WI38 (cell line): ENCODE data around the gene FRMD4B.

Source experiments
- H3K4me3 ChIP-seq: 2 replicates; pipeline ENCODE4 v1.5.1; 2011; ENCODE audit warnings: low read depth, mild to moderate bottlenecking, control low read depth, low read length
- TF ChIP-seq, protein P1 (sequence below): IDR thresholded peaks from 2 replicates; pipeline ENCODE4 v1.5.1; 2012; ENCODE audit warnings: low read depth, mild to moderate bottlenecking, control low read depth, low read length

FRMD4B gene

DNA sequence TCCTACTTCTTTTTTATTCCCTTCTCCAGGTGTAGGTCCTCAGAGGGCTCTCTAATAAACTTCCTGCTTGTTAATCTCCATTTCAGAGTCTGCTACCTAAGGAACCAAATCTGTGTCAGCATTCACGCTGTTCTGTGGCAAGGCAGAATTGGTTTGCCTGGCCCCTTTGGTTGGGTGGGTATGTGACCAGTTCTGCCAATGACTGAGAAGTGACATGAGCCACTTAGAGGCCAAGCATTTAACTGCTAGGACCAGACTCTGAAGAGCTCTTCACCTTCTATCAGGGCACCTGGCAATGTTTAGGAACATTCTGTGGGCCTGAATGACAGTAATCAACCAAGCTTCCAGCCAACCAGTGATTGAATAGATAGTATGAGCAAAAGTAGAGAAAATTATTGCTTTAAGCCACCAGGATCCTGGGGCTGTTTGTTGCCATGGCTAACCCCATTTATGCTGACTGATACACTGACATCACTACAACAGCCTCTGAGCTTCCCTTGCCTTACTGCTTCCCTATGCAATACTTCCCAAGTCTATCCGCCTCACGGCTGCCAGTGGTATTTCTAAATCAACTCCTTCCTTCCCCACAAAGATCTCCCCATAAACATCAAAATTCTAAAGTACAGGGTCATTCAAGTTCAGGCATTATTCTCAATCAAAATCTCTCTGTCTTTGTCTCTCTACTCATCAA, 7.6 kb downstream of the FRMD4B start:
- H3K4me3 ChIP-seq: no peak overlapping the region
- TF ChIP-seq, protein P1, sequence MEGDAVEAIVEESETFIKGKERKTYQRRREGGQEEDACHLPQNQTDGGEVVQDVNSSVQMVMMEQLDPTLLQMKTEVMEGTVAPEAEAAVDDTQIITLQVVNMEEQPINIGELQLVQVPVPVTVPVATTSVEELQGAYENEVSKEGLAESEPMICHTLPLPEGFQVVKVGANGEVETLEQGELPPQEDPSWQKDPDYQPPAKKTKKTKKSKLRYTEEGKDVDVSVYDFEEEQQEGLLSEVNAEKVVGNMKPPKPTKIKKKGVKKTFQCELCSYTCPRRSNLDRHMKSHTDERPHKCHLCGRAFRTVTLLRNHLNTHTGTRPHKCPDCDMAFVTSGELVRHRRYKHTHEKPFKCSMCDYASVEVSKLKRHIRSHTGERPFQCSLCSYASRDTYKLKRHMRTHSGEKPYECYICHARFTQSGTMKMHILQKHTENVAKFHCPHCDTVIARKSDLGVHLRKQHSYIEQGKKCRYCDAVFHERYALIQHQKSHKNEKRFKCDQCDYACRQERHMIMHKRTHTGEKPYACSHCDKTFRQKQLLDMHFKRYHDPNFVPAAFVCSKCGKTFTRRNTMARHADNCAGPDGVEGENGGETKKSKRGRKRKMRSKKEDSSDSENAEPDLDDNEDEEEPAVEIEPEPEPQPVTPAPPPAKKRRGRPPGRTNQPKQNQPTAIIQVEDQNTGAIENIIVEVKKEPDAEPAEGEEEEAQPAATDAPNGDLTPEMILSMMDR: no peak

DNA sequence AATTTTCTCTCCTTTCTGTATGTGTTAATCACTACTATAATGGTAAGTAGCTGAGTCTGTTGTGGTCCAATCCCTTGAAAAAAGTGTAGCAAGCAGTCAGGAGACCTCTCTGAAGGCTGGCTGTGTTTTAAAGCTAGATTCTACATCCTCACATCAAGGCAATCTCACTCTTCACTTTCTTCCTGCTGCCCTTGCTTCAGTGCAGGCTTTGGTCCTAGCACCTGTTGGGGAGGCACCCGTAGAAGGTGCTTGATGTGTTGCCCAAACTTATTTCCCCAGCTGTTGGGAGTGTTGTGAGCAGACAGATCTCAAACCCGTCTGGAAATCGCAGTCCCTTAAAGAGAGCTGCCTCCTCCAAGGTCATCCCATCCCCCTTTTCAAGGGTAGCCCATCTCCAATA, 8.6 kb downstream of the FRMD4B start:
- no peak overlapping the region for H3K4me3 ChIP-seq
- TF ChIP-seq, protein P1: no peak

DNA sequence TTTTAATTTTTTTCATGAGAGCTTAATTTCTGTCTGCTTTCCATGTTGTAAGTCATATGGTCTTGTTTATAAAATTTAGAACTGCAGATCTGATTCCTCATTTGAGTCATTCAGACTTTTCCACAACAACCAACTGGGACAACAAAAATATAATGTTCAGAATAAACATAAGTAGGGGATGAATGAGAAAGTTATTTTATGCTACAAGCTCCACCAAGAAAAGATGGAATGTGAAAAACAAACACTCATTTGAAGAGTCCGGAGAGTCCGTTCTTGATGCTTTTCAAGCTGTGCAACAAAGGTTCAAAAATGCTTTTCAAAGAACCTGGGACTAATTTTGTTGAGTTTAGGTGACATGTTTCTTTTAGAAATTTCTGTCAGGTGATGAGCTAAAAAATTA, 9.2 kb downstream of the FRMD4B start:
- TF ChIP-seq, protein P1: no peak
- no peak overlapping the region for H3K4me3 ChIP-seq

DNA sequence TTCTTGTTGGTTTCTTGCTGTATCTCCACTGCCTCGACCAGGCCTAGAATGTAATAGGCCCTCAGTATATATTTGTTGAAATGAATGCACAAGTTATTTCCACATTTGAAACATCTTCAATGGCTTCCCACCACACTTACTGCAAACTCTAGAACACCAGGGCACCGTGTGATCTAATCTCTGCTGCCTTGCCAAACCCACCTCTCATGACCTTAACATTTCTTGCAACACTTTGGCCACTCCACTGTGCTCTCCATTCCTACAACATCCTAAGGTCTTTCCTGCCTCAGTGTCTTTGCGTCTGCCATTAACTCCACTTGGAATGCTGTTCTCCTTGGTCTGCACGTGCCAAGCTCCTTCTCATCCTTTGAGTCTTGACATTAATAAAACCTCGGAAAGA, 14.1 kb downstream of the FRMD4B start:
- no peak overlapping the region for H3K4me3 ChIP-seq
- TF ChIP-seq, protein P1: no peak

DNA sequence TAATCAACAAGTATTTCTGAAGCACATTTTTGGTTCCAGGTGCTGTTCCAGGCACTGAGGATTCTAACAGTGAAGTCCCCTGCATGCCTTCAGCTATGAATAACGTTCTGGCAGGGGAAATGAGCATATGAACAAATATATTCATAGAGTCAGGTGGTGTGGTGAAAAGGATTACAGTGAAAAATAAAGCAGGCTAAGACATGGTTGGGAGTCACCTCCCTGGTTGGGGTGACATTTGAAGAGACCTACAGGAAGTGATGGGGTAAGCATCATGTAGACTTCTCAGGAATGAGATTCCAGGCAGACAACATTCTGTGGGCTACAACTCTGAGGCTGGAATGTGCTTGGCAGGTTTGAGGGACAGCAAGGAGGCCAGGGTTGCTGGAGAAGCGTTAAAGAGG, 15.0 kb downstream of the FRMD4B start:
- H3K4me3 ChIP-seq: no peak overlapping the region
- TF ChIP-seq, protein P1: no peak

DNA sequence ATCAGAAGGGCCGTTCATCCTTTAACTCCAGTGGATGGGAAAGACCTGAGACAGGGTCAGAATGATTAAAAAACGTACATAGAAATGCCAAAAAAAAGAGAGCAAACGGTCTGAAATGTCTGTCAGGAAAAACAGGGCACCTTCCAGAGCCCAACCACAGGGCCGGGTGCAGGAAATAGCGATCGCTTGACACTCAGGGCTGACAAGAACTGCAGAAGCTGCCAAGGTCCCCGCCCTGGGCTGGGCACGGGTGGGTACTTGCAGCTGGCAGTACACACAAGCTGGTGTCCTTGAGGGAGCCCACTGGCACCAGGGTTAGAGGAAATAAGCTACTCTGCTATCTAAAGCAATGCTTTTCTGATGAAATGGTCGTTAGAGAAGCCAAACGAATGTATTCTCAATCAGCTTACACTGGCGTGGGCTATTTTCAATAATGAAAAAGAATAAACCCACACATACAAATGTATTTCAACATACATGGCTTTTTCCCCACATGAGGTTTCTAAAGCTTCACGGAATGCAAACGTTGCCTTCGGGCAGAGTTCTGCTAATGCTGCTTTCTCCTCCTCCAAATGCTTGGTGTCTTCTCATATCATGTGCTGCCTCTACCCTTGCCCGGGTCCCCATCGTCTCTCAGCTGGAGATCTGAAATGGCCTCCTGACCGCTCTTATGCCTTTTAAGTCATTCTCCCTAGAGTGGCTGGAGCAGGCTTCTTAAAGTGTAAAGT, 15.6 kb downstream of the FRMD4B start:
- TF ChIP-seq, protein P1: no peak
- H3K4me3 ChIP-seq: no peak overlapping the region

DNA sequence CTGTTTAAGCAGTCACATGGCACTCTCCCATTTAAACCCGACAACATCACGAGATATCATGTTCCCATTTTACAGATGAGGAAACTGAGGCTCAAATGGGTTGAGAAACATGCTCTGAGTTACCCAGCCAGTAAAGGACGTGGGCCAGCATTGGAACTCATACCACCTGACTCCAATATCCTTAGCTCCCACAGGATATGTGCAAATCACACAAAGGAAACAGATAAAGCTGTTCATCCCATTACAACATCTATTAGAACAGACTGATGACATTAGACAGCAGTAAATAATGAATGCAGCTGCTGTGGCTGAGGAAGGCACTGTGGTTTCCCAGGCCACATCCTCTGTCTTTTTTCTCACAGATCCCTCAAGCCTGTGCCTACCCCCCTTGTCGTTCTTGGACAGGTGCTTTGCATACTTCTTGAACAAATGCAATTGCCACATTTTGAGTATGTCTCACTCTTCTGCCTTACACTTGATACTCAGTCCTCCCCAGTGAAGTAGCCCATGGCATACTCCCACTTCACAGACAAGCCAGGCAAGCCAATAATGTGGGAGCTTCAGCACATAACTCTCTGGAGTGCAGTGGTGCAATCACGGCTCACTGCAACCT, 17.7 kb downstream of the FRMD4B start:
- H3K4me3 ChIP-seq: no peak overlapping the region

More for the DNA sequence above, 17.7 kb downstream of the FRMD4B start:
- TF ChIP-seq, protein P1: no peak
